ENCODE data around the gene NAA10.

DNA sequence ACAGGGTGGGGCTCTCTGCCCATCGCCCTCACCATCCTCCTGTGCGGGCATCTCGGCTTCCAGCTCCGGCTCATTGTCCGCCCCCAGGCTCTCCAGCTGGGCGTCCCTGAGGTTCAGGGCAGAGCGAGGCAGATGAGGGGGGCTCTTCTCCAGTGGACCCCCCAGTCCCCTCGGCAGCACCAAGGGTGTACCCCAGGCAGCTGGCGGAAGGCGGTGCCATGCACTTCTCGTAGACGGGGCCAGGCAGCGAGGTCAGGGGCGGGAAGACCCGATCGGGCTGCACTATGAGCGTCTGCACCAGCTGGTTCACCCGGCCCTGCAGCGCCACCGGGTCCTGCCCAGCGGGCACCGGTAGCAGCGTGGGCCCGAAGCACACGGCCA lies 24.9 kb downstream of the NAA10 start:
- no peak for TF ChIP-seq SIN3A (IDR thresholded peaks at IDR 0.05; ENCODE audit: borderline replicate concordance, insufficient read depth, low read length)
- TF ChIP-seq POLR2AphosphoS5 (IDR thresholded peaks at IDR 0.05; ENCODE audit: low read depth, low read length) = no peak
- TF ChIP-seq TAF1 (IDR thresholded peaks at IDR 0.05; ENCODE audit: borderline replicate concordance, insufficient read depth, low read length) = no peak
- no peak for TF ChIP-seq FOXP2 (optimal IDR thresholded peaks at IDR 0.05; ENCODE audit: borderline replicate concordance, extremely low read depth, extremely low read length, insufficient read depth)
- TF ChIP-seq REST (IDR thresholded peaks at IDR 0.05; ENCODE audit: insufficient read depth in 1 of 2, low read depth in 2 of 2, low read length in 2 of 2) = no peak

All from PFSK-1 (cell line).